ENCODE measurements around the gene MARCKSL1.
"Not testable (repeated sequence)": the region's sequence is repeated elsewhere in the genome, so short reads cannot be mapped to it uniquely, and the experiment has no call there.

MARCKSL1 gene, protein sequence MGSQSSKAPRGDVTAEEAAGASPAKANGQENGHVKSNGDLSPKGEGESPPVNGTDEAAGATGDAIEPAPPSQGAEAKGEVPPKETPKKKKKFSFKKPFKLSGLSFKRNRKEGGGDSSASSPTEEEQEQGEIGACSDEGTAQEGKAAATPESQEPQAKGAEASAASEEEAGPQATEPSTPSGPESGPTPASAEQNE

GRCh38 chr1:32335790-32336590 lies at the start of gene MARCKSL1:
MARCKSL1 (minus strand) TSS chr1:32336233; CDS start chr1:32336033, 200 bp downstream.
- no peak for DNase-seq (ENCODE audit: low read depth)

- no peak for DNase-seq (ENCODE audit: low read depth)
Observed at GRCh38 chr1:32380057-32380456, 44.0 kb upstream of the MARCKSL1 start.

DNA sequence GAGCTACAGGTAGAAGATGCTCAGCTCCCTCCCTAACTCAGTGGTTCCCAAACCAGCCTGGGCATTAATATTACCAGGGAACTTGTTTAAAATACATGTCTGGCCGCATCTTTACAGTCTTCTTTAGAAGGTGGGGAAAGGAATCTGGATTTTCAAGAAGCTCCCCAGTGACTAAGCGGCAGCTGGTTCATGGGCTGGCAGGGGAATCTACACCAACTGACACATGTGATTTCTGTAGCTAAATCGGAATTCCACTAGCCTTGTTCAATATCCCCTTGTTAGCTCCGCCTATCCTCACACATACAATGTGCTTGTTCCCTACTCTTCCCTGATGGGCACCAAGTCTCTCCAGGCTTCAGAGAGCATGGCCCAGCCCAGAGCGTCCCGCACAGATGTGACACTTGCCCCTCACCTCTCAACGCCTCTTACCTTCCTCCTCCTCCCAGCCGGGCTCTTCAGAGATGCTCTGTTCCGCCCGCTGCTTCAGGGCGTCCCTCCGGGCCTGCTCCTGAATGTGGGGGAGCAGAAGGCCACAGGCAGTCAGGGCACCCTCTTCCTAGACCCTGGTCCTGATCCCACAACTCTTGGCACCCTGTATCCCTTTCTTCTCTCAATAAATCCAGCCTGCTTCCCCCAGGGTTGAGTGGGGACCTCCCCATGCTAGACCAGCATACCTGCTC lies 41.6 kb upstream of the MARCKSL1 start:
- DNase-seq (ENCODE audit: low read depth) = no peak

- DNase-seq (ENCODE audit: low read depth) = no peak
Observed at GRCh38 chr1:32376199-32376598, 40.2 kb upstream of the MARCKSL1 start.

- DNase-seq (ENCODE audit: low read depth) = no peak
Observed at GRCh38 chr1:32373996-32374592, 38.1 kb upstream of the MARCKSL1 start.

- no peak for DNase-seq (ENCODE audit: low read depth)
Observed at GRCh38 chr1:32372149-32372756, 36.2 kb upstream of the MARCKSL1 start.

GRCh38 chr1:32367912-32368635 lies 32.0 kb upstream of the MARCKSL1 start:
- no peak for DNase-seq (ENCODE audit: low read depth)

GRCh38 chr1:32365445-32365844 lies 29.4 kb upstream of the MARCKSL1 start:
- DNase-seq (ENCODE audit: low read depth) = no peak

DNA sequence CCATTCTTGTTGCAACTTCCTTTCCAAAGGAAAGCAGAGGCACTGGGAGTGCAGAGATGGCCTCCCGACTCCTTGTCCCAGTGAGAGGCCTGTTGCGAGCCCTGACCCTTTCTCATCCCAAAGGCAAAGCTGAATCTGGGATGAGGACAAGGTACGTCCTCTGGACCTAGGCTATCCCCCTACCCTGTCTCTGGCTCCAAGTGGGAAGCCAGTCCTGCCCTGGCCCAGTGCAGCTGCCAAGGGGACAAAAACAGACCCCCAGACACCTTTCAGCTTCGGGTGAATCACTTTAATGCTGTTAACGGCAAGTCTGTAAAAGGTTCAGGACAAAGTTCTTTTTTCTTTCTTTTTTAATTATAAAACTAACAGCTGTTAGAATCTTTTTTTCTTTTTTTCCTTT lies 28.8 kb upstream of the MARCKSL1 start:
- no peak for DNase-seq (ENCODE audit: low read depth)

GRCh38 chr1:32363713-32364112 lies 27.7 kb upstream of the MARCKSL1 start:
- DNase-seq (ENCODE audit: low read depth) = no peak

DNA sequence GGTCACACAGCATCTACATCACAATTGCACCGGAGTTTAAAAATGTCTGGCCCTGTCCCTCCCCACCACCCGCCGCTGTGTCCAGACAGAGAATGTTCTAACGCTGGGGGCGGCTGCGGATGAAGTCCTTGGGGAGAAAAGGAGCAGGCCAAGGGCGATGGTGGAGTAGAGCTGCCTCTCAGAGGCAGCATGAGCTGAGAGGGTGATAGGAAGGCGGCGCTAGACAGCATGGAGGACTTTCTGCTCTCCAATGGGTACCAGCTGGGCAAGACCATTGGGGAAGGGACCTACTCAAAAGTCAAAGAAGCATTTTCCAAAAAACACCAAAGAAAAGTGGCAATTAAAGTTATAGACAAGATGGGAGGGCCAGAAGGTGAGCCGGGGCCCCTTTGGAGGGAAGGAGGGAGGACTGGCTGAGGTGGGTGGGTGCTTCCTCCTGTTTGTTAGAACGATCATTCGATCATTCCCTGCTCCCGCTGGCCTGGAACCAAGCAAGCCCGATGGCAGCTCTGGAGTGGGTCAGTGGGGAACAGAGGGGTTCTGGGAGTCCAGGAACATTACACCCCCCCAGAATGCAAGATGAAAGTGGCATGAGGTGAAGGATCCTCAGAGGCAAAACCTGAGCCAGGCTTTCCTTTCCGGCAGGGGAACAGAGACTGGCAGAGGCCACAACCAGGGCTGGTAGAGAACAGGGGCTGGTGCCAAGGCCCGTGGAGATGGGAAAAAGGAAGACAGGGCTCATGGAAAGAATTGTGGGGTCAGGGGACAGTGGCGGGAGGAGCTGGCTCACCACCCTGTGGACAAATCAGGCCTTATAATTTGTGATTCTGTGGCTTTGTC lies 26.7 kb upstream of the MARCKSL1 start, which contains the start of the genes FAM229A and TSSK3:
Gene FAM229A, minus strand, starts transcription at position 12 of the 840 bp plus-strand sequence. CDS start 394 bp downstream, outside the sequence.
Gene TSSK3, plus strand, starts transcription at position 66 of the 840 bp plus-strand sequence. Its CDS starts 163 bp downstream, at position 229.
- no peak for DNase-seq (ENCODE audit: low read depth)

DNA sequence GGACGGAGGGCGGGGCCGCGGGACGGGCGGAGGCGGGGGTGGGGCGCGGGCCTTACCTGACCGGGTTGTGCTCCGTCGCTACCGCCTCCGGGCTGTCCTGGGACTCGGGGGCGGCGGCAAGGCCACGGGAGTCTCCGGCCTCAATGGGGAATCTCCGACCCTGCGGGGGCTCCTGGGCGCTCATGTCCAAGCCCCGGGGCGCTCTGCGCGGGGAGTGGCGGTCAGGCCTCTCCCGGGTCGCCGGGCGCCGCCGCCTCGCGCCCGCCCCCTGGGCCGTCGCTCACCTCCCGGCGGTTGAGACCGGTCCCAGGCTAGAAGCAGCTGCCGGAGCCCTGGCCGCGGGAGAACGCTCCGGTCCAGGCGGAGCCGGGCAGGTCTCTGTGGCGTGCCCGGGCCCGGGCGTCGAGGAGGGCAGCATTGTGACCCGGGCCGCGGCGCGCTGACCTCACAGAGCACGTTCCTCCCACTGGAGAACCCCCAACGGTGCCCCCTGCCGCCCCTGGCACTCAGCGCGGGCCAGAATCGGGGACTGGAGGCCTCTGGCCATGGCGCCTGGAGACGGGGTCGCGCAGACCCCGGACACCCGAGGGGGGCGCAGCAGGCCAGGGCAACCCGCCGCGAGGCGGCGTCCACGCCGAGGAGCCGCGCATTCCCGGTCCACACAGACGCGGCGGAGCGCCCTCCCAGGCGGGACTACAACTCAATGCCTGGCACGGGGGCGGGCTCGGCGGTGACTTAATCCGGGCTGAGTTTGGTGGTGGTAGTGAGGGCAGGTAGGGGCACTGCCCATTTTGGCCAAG lies 25.8 kb upstream of the MARCKSL1 start:
- DNase-seq (ENCODE audit: low read depth) = no peak

GRCh38 chr1:32361308-32361673 lies 25.3 kb upstream of the MARCKSL1 start:
- no peak for DNase-seq (ENCODE audit: low read depth)

DNA sequence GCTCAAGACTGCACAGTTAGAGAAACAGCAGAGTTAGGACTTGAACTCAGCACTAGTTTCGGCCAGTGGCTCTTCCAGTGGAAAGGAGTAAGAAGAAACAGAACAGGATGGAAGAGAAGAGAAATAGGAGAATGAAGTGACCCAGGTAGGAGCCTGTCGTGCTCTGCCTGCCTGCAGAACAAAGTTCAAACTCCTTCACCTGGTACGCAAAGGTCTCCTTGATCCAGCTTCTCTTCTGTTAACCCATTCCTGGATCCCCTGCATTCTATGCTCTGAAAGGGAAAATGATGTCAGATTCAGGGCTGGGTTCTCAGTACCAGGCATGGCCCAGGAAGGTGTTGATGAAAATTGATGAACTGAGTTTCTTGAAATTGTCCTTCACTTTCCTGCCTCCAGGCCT lies 22.4 kb upstream of the MARCKSL1 start:
- no peak for DNase-seq (ENCODE audit: low read depth)

DNA sequence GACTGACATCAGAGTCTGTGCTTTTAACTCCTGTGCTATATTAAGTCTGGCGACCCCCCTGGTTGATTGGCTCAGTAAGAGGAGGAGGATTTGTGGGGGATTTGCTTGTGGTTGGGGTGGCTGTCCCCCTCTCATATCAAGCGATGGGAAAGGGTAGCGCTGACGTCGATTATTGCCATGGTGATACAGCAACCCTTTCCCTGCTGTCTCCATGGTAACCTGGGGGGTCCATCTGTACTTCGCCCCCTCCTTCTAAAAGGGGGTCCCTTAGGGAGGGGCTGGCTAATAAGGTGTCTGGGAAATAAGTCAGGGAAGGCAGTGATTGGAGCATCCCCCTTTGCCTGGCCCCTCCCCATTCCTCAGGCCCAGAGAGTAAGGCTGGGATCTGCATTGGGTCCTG lies 21.6 kb upstream of the MARCKSL1 start:
- DNase-seq (ENCODE audit: low read depth) = no peak

DNA sequence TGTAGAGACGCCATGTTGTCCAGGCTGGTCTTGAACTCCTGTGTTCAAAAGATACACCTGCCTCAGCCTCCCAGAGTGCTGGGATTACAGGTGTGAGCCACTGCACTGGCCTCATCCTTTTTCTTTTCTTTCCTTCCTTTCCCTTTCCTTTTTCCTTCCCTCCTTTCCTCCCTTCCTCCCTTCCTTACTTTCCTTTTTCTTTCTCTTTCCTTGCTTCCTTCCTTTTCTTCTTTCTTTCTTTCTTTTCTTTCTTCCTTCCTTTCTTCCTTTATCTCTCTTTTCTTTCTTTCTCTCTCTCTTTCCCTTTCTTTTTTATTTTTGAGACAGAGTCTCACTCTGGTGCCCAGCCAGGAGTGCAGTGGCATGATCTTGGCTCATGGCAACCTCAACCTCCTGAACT lies 20.4 kb upstream of the MARCKSL1 start:
- no peak for DNase-seq (ENCODE audit: low read depth)

DNA sequence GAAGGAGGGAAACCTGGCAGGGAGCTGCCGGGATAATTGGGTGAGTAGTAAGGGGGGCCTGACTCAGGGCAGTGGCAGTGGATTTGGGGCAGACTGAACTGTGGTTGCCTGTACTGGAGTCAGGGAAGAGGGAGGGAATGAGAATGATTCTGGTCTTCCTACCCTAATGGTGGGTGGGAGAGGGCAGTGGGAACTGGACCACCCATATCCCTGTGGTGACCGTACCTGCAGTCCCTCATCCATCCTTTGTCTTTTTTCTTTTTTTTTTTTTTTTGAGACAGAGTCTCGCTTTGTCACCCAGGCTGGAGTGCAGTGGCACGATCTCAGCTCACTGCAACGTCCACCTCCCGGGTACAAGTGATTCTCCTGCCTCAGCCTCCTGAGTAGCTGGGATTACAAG lies 19.7 kb upstream of the MARCKSL1 start:
- not testable (repeated sequence) for DNase-seq (ENCODE audit: low read depth)

DNA sequence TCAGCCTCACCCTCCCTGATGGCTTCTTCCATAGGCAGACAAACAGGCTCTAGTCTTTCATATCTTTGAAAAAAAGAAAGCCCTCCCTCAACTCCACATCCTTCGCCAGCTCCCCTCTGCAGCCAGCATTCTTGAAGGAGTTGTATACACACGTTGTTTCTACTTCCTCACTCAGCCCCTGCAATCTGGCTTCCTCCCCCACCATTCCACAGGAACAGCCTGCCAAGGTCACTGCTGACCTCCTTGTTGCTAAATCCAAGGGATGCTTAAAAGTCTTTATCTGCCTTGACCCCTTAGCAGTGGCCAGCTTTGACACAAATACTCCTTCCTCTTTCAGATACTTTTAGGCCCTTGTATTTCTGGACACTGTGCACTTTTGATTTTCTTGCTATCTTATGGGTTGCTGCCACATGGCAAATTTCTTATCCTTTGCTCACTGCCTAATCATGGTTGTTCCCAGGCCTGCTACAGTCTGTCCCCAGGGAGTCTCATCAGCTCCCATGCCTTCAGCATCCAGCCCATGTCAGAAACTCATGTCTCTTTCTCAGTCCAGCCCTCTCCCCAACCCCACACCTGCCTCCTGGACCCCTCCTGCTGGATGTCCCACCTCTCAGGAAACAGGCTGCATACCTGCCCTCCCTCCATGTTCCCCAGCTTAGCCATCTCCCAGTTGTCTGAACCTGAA lies 18.0 kb upstream of the MARCKSL1 start:
- no peak for DNase-seq (ENCODE audit: low read depth)

DNA sequence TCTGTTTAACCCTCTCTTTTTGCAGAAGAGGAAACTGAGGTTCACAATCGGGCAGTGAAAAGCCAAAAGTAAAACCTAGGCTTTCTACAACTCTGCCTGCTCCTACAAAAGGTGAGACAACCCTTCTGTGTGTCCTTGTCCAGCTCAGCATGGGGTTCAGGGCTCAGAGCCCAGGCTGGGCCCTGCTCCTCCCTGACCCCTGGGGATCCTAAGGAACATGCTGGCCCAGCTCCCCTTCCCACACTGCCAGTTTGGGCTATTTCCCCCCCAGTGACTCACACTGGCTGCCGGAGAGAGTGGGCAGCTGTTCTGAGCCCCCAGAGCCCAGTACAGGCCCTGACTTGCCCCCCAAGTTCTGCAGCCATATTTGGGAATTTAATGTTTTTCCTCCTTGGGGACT lies 17.4 kb upstream of the MARCKSL1 start:
- no peak for DNase-seq (ENCODE audit: low read depth)
